Uterus (tissue), 4 donors: ENCODE measurements around the gene CORT. TPM values are rescaled to one million over a fixed set of nuclear protein-coding genes. Genes with fewer than 3 reads are reported as not detected.

ENCODE experiments used
- DNase-seq, 2 donors: peaks; one replicate each; pipeline ENCODE4 v3.0.0-alpha.2; 2019 to 2020
- H3K27ac ChIP-seq, 2 donors: fragments of 200-600 bp; sonication (generic); 1 replicate in 1 of 2; 2 replicates in 1 of 2; pipeline ENCODE4 v1.5.1; 2016 to 2018
- H3K27me3 ChIP-seq, 2 donors: fragments of 200-600 bp; sonication (generic); one replicate each; pipeline ENCODE4 v1.5.1; 2018 to 2019; ENCODE audit warnings: control low read depth in 1 of 2
- H3K36me3 ChIP-seq, 2 donors: fragments of 200-600 bp; sonication (generic); one replicate each; pipeline ENCODE4 v1.5.1; 2019; ENCODE audit warnings: control low read depth in 1 of 2
- H3K4me1 ChIP-seq, 2 donors: fragments of 200-600 bp; sonication (generic); one replicate each; pipeline ENCODE4 v1.5.1; 2018 to 2019; ENCODE audit warnings: control low read depth in 1 of 2
- H3K4me3 ChIP-seq, 2 donors: fragments of 200-600 bp; sonication (generic); 1 replicate in 1 of 2; 2 replicates in 1 of 2; pipeline ENCODE4 v1.5.1; 2018 to 2019; ENCODE audit warnings: mild to moderate bottlenecking in 1 of 2
- H3K9me3 ChIP-seq, 2 donors: fragments of 200-600 bp; sonication (generic); one replicate each; pipeline ENCODE4 v1.5.1; 2019; ENCODE audit warnings: control low read depth in 1 of 2
- CTCF ChIP-seq, 4 experiments: fragments of 200-600 bp in 2 of 4; fragments of 450-650 bp in 2 of 4; sonication (generic) in 2 of 4; IDR thresholded peaks; one replicate each; pipeline ENCODE4 v1.5.1; 2016 to 2019; ENCODE audit warnings: antibody characterized with exemption in 4 of 4, mild to moderate bottlenecking in 2 of 4, moderate library complexity in 1 of 4
- POLR2A ChIP-seq, 2 donors: fragments of 450-650 bp; IDR thresholded peaks; one replicate each; pipeline ENCODE4 v1.6.1; 2016; ENCODE audit warnings: antibody characterized with exemption in 2 of 2, mild to moderate bottlenecking in 1 of 2, moderate library complexity in 1 of 2
- intact Hi-C: fragments of 100-400 bp; cut with DNase I; formaldehyde crosslinking; loops from one replicate; pipeline ENCODE4 v1.15.1; 2023; ENCODE audit warnings: low total_unique reads
- total RNA-seq, 4 donors: library from RNA; depleted of rRNA in 3 of 4; stranded (reverse); fragments of >200 nt in 3 of 4; gene quantifications; one replicate each; pipeline versions ENCODE4 v1.1.0 to v1.2.4, GENCODE V29; 2014 to 2023
- donor health status: DM: yes; HTN: yes; CAD: no.

Gene CORT
- total RNA-seq, 4 donors from 2014 or later: 0.79 TPM; not detected in 3

GRCh38 chr1:10440794-10441193 lies 9.0 kb upstream of the CORT start:
- Histone ChIP-seq H3K27ac (no peak overlapping the region), H3K4me1 (no peaks in the 10 kb centered on the region), H3K4me3 (no peak overlapping the region), H3K9me3 (no peaks in the 10 kb centered on the region), H3K27me3 (no peaks in the 10 kb centered on the region), H3K36me3 (no peaks in the 10 kb centered on the region)
- TF ChIP-seq CTCF (IDR thresholded peaks at IDR 0.05): no peak
- TF ChIP-seq POLR2A (IDR thresholded peaks at IDR 0.05): no peak
- intact Hi-C loops: no loop called here
- DNase-seq: no peak

- no peaks in the 10 kb centered on the region for H3K9me3 ChIP-seq
- no peak overlapping the region for H3K27ac ChIP-seq
- H3K4me3 ChIP-seq: no peak overlapping the region
- H3K36me3 ChIP-seq: no peaks in the 10 kb centered on the region
- no peaks in the 10 kb centered on the region for H3K27me3 ChIP-seq
- intact Hi-C loops: no loop called here
- H3K4me1 ChIP-seq: no peaks in the 10 kb centered on the region
- no peak for TF ChIP-seq POLR2A (IDR thresholded peaks at IDR 0.05)
- no peak for TF ChIP-seq CTCF (IDR thresholded peaks at IDR 0.05)
- no peak for DNase-seq
Observed at GRCh38 chr1:10444248-10444647, 5.6 kb upstream of the CORT start.

- no peaks in the 10 kb centered on the region for H3K4me1 ChIP-seq
- H3K9me3 ChIP-seq: no peaks in the 10 kb centered on the region
- intact Hi-C loops: no loop called here
- DNase-seq: no peak
- TF ChIP-seq POLR2A (IDR thresholded peaks at IDR 0.05): no peak
- TF ChIP-seq CTCF (IDR thresholded peaks at IDR 0.05): no peak
- no peaks in the 10 kb centered on the region for H3K36me3 ChIP-seq
- H3K27me3 ChIP-seq: no peaks in the 10 kb centered on the region
- H3K27ac ChIP-seq: no peak overlapping the region
- no peak overlapping the region for H3K4me3 ChIP-seq
Observed at GRCh38 chr1:10444795-10445397, 4.9 kb upstream of the CORT start.

- no peak overlapping the region for H3K4me3 ChIP-seq
- H3K4me1 ChIP-seq: no peaks in the 10 kb centered on the region
- no peak for DNase-seq
- no peaks in the 10 kb centered on the region for H3K9me3 ChIP-seq
- intact Hi-C loops: no loop called here
- no peaks in the 10 kb centered on the region for H3K27me3 ChIP-seq
- TF ChIP-seq POLR2A (IDR thresholded peaks at IDR 0.05): no peak
- no peak for TF ChIP-seq CTCF (IDR thresholded peaks at IDR 0.05)
- H3K27ac ChIP-seq: no peak overlapping the region
- no peaks in the 10 kb centered on the region for H3K36me3 ChIP-seq
Observed at GRCh38 chr1:10446790-10447422, 2.9 kb upstream of the CORT start.

GRCh38 chr1:10450156-10450814 lies 454 bp downstream of the CORT start:
- H3K4me3 ChIP-seq: no peak overlapping the region
- TF ChIP-seq POLR2A (IDR thresholded peaks at IDR 0.05) (no peak), CTCF (IDR thresholded peaks at IDR 0.05) (no peak)
- intact Hi-C loops: no loop called here
- no peaks in the 10 kb centered on the region for H3K27me3 ChIP-seq
- no peaks in the 10 kb centered on the region for H3K9me3 ChIP-seq
- no peaks in the 10 kb centered on the region for H3K4me1 ChIP-seq
- no peaks in the 10 kb centered on the region for H3K36me3 ChIP-seq
- DNase-seq: no peak
- no peak overlapping the region for H3K27ac ChIP-seq
